ENCODE results near the gene RBM18. TPM values are rescaled to one million over a fixed set of nuclear protein-coding genes. Genes with fewer than 3 reads are reported as not detected.

RBM18 gene
- total RNA-seq, 1 experiment from 2014 or later, result 32.3 TPM

DNA sequence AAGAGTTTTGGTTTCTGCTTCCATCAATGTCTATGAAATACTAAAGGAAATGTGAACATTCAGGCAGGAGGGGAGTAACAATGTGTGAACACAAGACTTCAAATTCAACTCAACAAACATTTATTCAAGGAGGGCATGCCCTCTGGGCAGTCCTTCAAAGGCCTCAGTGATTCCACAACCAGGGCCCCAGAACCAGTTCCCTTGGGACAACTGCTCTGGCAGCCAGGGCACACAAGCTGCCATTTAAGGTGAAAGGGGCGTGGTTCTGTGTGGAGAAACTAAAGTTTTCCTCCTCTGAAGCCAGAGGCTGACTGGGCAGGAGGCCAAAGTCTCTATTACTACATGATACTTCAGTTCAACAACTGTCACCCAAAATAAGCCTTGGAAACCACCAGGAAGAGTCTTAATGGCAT lies 3.2 kb downstream of the RBM18 start:
- peak; percentile 15 for DNase-seq (ENCODE audit: extremely low read depth, low read depth)

DNA sequence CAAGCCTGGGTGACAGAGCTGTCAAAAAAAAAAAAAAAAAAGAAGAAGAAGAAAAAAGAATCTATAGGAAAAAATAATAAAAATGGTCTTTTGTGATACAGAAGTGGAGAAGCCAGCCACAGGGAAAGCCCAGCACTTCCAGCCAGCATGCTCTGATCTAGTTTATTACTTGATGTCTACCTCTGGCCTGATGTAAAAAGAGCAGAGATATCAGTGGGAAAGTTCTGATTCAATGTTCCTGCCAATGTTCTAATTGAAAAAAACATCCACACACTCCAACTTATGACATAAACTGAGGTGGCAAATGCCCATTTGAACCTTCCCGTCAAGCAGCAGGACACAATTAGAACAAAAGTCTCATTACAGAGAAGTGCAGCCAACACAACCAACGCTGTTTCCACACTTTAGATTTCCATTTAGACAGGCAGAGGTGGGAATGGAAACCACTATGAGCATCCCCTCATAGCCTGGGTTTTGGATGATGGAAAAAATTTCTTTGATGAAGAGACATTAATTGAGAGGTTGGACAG lies 5.7 kb downstream of the RBM18 start:
- no peak for DNase-seq (ENCODE audit: extremely low read depth, low read depth)

DNA sequence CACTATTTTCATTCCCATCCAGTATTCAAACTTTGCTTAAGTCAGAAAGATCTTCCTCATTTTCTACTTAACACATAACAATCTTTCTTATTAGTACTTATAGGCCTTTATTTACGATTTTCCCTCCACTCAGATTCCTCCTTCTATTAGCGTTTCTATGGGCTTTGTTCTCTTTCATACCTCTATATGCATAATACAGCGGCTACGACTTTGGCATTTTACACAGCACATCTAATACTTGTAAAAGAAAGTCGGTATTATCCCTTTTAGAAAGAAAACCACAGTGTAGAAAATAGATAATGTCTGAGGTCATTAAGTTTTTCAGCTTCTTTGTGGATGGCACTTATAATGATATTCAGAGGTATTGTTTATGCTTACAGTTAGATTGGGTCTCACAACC lies 8.4 kb downstream of the RBM18 start:
- no peak for DNase-seq (ENCODE audit: extremely low read depth, low read depth)

DNA sequence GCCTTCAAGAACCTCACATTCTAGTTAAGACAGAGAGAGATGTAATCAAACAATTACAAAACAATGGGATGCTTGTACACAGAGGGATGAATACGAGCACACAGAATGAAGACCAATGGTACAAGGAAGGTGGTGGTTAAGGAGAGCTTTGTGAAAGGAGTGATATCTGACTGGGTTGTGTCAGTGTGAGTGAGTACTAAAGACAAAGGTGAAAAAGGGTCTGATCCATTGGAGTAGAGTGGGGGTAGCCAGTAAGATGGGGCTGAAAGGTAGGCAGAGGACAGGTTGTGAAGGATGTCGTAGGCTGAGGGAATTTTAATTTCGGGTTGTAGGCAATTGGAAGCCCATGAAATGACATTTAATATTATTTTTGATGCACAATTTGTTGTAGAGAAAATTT lies 9.9 kb downstream of the RBM18 start:
- no peak for DNase-seq (ENCODE audit: extremely low read depth, low read depth)

DNA sequence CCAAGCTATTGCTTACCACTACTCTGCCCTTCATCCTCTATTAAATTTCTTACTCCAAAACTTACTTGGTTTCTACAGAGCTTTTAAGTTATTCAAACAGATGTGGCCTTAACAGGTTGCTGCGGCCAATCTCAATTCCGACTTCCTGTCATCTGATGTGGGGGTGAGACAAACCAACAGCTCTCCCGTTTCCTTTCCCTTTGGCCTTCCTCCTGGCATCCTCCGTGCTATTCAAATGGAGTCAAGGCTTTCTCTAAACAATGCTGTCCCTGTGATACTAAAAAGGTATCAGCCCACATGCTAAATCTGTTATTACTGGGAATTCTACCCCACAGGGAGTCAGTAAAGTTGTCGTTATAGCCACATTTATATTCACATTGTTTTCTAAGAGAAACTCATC lies 11.8 kb downstream of the RBM18 start:
- DNase-seq (ENCODE audit: extremely low read depth, low read depth), result no peak

DNA sequence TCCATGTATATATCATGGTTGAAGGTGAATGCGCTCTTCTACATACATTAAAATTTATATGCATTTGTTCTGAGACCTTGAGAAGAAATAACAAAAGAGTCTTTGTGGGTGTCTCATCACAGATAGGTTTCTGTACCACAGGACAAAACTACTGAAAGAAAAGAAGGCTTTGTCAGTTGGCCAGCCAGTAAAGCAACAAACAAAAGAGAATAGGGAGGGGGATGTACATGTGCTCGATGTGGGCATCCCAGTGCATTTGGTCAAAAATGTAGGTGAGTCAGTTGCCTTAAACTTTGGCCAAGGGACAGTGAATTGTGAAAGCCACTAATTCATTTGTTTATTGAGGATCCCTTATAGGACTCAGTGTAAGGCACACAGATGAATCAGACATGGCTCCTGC lies 13.3 kb downstream of the RBM18 start:
- no peak for DNase-seq (ENCODE audit: extremely low read depth, low read depth)

DNA sequence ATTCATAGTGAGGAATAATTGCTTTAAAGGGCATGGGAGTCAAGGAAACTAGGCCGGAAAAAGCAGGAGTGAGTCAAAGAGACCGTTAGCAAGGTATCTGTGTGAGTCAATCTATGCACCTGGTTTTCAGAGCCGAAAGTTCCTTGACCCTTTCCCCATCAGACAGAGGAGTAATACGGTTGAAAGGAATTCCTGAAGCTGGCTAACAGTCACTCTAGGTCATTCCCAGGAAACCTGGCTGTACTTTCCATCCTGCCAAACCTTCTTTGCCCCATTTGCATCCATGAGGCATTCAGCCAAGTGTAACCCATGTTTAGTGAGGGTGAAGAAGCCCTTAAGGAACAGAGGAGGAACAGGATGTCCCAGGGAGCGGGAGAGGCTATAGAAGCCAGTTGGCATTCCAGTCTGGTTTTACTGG lies 16.2 kb downstream of the RBM18 start:
- no peak for DNase-seq (ENCODE audit: extremely low read depth, low read depth)

DNA sequence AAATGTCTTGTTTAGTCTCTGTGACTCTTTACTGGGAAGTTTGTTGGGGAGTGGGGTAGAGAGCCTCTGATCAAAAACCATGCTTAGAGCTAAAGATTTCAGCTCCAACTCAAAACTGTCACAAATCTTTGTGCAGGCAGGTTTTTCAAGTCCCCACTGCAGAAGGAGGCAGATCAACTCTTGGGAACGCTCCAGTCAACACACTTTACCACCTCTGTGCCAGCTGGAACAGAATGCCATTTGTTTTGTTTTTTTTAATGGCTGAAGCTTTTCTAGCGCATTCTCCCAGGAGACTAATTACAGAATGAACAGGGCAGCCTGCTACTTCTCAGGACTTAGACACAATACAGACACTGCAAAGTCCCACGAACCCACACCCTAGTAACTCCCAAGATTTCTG lies 18.0 kb downstream of the RBM18 start:
- DNase-seq (ENCODE audit: extremely low read depth, low read depth), result no peak

DNA sequence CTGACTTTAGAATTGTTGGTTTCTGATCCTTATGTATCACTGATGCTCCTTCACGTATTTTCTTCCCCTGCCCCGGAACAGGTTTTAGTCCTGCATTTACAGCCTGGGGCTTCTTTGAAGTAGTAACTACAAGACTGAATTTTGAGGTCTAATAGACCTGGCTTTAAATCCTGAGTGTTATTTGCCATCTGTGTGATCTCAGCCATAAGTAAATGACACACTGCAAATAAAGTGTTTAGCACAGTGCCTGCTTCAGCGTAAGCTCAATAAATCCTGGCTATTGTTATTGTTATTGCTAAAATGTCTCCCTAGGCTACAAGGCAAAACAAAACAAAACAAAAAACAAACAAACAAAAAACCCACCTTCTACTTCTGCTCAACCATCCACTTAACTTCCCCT lies 20.3 kb downstream of the RBM18 start:
- no peak for DNase-seq (ENCODE audit: extremely low read depth, low read depth)

DNA sequence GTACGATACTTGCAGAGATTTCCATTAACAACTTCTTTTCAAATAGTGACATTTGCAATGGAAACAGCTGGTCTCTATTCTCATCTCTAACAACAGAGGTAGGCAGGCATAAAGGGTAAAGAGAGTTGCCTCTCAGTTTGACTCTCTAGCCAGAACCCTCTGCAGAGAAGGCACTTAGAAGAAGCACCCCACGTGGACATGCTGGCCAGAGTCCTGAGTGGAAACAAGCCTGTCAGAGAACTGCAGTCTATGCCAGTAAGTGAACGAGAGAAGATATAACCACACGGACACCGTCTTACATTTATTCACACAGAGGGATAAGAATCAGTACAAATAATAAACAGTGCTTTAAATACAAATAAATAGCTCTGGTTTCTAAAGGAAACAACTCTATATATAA lies 24.9 kb downstream of the RBM18 start:
- no peak for DNase-seq (ENCODE audit: extremely low read depth, low read depth)

DNA sequence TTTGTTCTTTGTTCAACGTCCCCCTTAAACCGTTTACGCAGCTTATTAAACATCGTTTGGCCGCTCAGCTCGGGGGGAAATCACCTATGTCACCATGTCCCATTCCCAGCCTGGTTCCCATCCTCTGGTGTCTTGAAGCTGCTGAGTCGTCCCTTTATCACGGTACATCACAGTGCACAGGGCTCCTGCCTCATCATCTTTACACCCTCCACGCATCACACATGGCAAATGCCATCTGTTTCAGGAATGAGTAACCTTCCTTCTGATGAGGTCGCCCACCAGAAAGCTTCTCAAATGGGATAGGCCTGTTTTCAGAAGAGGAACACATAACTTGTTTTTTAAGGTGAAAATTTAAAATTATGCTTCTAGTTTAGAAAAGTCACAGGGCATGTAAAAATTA lies 28.0 kb downstream of the RBM18 start:
- DNase-seq (ENCODE audit: extremely low read depth, low read depth), result no peak

DNA sequence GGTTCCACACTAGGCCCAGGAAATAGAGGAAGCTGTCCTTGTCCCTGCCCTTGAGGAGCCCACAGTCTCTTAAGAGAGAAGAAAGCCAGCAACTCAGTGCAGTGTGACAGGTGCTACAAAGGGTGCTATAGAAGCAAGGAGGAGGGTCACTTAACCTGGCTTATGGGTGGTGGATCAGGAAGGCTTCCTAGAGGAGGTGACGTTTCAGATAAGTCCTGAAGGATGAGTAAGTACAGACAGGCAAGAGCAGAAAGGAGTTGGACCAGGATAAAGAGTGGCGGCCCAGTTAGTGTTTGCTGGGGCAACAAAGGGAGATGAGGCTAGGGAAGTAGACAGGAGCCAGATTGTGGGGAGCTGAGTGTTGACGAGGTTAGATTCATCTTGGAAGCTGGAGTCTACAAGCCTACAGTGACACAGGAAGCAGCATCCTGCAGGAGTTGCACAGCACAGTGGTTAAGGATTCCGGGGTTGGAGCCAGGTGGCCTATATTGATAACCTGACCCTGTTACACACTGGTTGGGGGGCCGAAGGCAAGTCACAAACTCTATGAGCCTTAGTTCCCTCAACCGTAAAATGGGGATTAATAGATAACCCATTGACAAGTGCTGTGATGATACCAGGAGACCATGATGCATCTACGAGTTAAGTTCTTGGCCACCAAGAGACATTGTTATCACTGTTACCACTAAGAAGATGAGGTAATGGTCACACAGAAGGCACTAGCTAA lies 30.5 kb downstream of the RBM18 start:
- DNase-seq (ENCODE audit: extremely low read depth, low read depth), result no peak

DNA sequence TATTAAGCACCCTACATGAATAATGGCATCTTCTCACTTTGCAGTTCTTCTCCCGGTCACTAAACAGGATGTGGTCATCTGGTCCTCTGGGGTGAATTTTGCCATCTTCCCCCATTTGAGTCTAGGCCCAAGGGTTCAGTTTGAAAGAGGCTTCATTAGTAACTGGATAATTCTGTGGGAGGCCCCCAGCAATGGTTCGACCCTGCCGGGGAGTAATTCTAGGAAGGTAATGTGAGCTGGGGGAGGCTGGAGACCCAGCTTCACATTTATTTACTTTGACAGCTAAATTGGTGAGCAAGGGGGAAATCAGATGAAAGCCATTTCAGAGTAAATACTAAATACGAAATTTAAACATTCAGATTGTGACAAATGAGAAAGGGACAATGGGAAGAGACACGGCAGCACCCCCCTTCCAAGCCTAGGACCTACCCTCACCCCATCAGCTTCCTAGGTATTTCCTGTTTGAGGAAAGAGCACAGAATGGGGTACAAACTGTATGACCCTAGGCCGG lies 31.8 kb downstream of the RBM18 start:
- no peak for DNase-seq (ENCODE audit: extremely low read depth, low read depth)

DNA sequence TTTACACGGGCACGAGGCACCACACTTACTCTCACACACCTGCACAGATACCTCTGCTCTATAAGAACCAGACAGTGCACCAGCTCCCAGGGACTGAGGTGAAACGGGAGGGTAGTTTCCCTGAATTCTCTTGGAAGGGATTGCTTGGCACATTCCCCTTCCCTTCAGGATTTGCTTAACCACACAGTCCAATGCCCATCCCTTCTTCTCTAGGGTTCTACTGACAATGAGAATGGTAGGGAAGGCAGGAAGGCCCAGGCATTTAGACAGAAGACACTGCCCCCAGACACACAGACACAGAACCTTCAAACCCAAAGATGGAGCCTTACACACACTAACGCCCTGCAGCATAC lies 35.2 kb downstream of the RBM18 start:
- no peak for DNase-seq (ENCODE audit: extremely low read depth, low read depth)

DNA sequence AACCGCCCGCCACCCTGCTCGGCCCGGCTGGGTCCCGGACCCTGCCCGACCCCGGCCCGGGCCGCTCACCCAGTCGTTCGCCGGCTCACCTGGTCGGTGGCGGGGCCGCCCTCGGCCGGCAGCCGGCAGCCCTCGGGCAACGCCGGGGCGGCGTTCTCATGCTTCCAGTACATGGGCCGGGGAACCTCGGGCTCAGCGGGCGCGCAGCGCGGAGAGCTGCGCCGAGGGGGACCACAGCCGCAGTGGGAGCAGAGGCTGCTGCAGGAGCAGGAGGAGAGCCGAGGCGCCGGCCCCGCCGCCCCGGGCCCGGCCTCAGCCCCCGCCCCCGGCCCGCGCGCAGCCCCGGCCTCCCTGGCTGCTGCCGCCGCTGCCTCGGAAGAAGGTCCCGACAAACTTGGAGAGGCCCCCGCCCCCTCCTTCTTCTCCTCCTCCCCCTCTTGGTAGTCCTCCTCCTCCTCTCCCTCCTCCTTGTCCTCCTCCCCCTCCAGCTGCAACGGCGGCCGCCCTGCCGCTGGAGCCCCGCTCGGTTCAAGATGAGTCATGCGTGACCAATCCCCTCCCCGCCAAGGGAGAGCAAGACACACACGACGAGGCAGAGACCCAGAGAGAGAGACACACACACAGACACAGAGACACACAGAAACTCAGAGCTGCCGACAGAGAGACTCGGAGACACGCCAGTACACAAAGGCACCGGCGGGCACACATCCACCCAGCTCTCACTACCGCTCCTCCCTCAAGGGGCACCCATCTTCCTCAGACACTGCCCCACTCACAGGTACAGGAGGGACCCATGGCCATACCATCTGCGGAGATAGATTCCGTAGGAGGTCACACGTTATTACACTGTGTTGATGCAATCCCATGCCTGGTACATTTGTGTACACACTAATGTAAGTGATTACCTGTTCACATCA lies 35.8 kb downstream of the RBM18 start, which contains the start of gene LHX6:
LHX6 (minus strand) TSS at position 390 of the 917 bp plus-strand sequence; CDS start at position 173, 217 bp downstream.
- no peak for DNase-seq (ENCODE audit: extremely low read depth, low read depth)

DNA sequence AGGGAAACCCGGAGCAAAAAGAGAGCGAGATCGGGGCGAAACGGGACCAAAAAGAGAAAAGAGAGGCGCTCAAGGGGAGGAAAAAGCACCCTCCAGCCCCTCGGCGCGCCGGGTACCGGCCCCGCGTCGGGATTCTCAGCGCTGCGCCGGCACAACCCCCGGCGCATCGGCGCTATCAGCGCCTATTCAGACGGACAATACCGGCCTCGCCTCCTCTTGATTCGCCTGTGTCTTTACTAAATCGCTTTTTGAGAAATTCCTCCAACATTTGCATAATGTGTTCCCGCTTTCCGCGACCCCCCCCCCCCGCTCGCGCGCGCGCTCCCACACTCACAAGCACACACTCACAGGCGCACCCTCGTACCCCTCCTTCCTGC lies 36.5 kb downstream of the RBM18 start:
- no peak for DNase-seq (ENCODE audit: extremely low read depth, low read depth)

DNA sequence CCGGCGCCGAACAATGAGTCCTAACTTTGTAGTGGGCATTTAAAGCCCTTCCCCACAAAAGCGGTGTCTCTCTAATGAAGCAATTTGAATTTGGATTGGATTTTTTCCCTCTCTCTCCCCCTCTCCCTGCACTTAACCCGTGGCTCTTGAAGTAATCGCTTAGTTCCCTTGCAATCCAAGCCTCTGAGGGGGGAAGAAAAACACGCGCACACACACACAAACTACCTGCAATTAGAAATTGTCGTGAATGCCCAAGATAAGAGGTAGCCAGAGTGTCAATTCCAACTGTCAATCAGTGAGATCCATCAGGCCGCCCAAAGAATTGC lies 37.1 kb downstream of the RBM18 start:
- no peak for DNase-seq (ENCODE audit: extremely low read depth, low read depth)

DNA sequence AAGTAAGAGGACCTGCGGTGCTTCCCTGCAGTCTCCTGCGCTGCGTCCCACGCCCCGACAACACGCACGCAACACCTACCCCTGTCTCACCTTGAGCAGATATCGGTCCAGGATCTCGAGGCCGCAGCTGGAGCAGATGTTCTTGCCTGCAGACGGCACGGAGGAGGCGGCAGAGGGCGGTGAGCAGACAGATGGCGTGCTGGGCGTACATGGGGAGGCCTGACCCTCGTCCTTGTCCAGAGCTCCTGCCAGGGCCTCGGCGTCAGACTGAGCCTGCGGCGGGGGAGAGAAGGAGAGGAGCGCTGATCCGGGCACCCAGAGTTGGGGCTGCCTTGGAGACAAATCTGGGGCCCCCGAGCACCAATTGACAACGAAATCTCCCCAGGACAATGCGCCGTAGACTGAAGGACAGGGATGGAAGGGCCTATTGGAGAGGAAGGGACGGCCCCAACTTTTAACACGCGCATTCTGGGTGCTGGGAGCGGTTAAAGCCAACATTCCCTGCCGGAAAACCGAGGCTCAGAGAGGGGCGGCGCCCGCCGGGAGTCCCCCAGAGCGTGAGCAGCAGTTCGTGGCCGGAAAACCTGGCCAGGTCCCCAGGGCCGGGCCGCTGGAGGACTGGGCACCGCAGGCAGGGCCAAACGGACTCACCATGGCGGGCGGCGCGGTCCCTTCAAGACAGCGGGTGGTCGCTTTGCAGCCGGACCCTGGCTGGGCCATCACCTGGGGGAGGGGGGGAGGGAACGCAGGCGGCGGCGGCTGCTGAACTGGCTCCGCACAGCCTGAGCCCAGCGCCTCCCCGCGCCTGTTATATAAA lies 37.7 kb downstream of the RBM18 start:
- no peak for DNase-seq (ENCODE audit: extremely low read depth, low read depth)

DNA sequence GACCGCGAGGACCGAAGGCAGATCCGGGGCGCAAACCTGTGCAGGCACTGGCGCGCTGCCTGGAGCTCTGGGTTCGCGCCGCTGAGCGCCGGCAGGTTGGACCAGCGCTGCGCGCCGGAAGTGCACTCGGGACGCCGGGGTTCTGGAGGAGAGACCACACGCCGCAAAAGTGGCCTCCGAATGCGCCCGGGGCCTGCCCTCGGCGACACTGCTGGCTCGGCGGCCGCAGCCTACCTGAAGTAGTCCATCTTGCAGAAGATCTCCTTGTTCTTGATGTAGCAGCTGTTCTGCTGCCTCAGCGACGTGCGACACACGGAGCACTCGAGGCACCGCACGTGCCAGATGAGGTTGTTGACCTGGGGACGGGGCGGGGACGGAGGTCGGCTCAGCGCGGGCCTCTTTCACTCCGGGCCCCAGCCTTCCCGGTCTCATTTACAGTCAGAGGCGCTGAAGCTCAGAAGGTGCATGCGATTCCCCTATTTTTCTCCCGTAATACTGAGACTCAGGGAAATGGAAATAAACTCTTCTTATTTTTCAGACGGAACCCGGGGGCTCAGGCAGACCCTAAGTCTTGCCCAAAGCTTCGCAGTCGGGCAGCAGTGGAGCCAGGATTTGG lies 38.4 kb downstream of the RBM18 start:
- no peak for DNase-seq (ENCODE audit: extremely low read depth, low read depth)

Data from NCI-H460 (cell line).